Calu3 (cell line): Measurements from ENCODE around the gene MFSD6. TPM values are rescaled to one million over a fixed set of nuclear protein-coding genes. Genes with fewer than 3 reads are reported as not detected.

Source experiments
- BruUV-seq: library from RNA; stranded (reverse); fragments of 400-500 nt; replicated peaks from 2 replicates; lab custom pipeline; 2021; lab: Mats Ljungman, UMichigan
- CTCF ChIA-PET: fragments of 300-600 bp; sonication (Branson Sonifier 250); formaldehyde crosslinking; loops from one replicate; lab custom pipeline; 2022; ENCODE audit warnings: antibody characterized with exemption; lab: Charles Lee
- DNase-seq: peaks from one replicate; pipeline ENCODE4 v3.0.0; 2022
- H3K27ac Mint-ChIP-seq: one replicate; pipeline ENCODE4 v1.8.0; 2022; ENCODE audit warnings: mixed read lengths; ENCODE audit not compliant: unreplicated experiment
- H3K27me3 Mint-ChIP-seq: one replicate; pipeline ENCODE4 v1.8.0; 2022; ENCODE audit warnings: mixed read lengths; ENCODE audit not compliant: unreplicated experiment
- H3K36me3 Mint-ChIP-seq: one replicate; pipeline ENCODE4 v1.8.0; 2022; ENCODE audit warnings: mild to moderate bottlenecking, moderate library complexity, mixed read lengths; ENCODE audit not compliant: insufficient read depth, unreplicated experiment
- H3K4me1 Mint-ChIP-seq: one replicate; pipeline ENCODE4 v1.8.0; 2022; ENCODE audit warnings: mild to moderate bottlenecking, low read depth, mixed read lengths; ENCODE audit not compliant: unreplicated experiment
- H3K4me3 Mint-ChIP-seq: one replicate; pipeline ENCODE4 v1.8.0; 2022; ENCODE audit warnings: mild to moderate bottlenecking, low read depth, moderate library complexity, mixed read lengths; ENCODE audit not compliant: unreplicated experiment
- H3K9me3 Mint-ChIP-seq: one replicate; pipeline ENCODE4 v1.8.0; 2022; ENCODE audit warnings: low read depth, mixed read lengths; ENCODE audit not compliant: unreplicated experiment
- CTCF ChIP-seq: fragments of 200-600 bp; IDR thresholded peaks from one replicate; pipeline ENCODE4 v1.8.0; 2022; ENCODE audit warnings: antibody characterized with exemption; ENCODE audit not compliant: unreplicated experiment
- intact Hi-C: fragments of 100-400 bp; cut with micrococcal nuclease; formaldehyde crosslinking; loops from one replicate; pipeline ENCODE4 v1.10.0; 2022; ENCODE audit not compliant: unreplicated experiment
- total RNA-seq: library from RNA; stranded (reverse); gene quantifications from 2 replicates; pipeline ENCODE4 v1.2.3, GENCODE V29; 2022

The MFSD6 gene
- total RNA-seq, 1 experiment from 2014 or later = 39.4 TPM

- intact Hi-C loops = no loop called here
- TF ChIP-seq CTCF = no peak
- Mint-ChIP-seq H3K4me3 (no peak overlapping the region), H3K9me3 (no peaks in the 10 kb centered on the region), H3K36me3 (no peaks in the 10 kb centered on the region), H3K27me3 (no peaks in the 10 kb centered on the region), H3K27ac (no peak overlapping the region), H3K4me1 (no peaks in the 10 kb centered on the region)
- CTCF ChIA-PET = no interaction called here
- DNase-seq = no peak
- BruUV-seq = no TSS peak
These were observed 23.8 kb downstream of the MFSD6 start for GRCh38 chr2:190431907-190432306.

GRCh38 chr2:190432567-190433231, 24.5 kb downstream of the MFSD6 start:
- no peaks in the 10 kb centered on the region for H3K36me3 Mint-ChIP-seq
- H3K4me1 Mint-ChIP-seq = no peaks in the 10 kb centered on the region
- H3K27me3 Mint-ChIP-seq = no peaks in the 10 kb centered on the region
- H3K27ac Mint-ChIP-seq = no peak overlapping the region
- no peak overlapping the region for H3K4me3 Mint-ChIP-seq
- no TSS peak for BruUV-seq
- CTCF ChIA-PET = no interaction called here
- intact Hi-C loops = no loop called here
- no peaks in the 10 kb centered on the region for H3K9me3 Mint-ChIP-seq
- DNase-seq = no peak
- TF ChIP-seq CTCF = no peak

- Mint-ChIP-seq H3K36me3 (no peaks in the 10 kb centered on the region), H3K27ac (no peak overlapping the region), H3K4me3 (no peak overlapping the region), H3K27me3 (no peaks in the 10 kb centered on the region), H3K4me1 (no peaks in the 10 kb centered on the region), H3K9me3 (no peaks in the 10 kb centered on the region)
- DNase-seq = no peak
- CTCF ChIA-PET = no interaction called here
- TF ChIP-seq CTCF = no peak
- no TSS peak for BruUV-seq
- intact Hi-C loops = no loop called here
These were observed 27.0 kb downstream of the MFSD6 start for GRCh38 chr2:190435031-190435670.

DNA sequence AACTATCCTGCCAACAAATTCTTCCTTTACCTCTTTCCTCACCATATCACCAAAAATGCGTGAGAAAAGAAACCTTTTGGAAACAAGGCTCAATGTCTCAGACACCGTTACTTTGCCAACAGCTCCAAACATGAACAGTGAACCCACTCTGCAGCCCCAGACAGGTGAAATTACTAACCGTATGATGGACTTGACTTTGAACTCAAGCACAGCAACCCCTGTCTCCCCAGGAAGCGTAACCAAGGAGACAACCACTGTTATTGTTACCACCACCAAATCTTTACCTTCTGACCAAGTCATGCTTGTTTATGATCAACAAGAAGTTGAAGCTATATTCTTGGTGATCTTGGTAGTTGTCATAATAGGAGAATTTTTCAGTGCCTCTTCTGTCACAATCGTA, 28.4 kb downstream of the MFSD6 start:
- no peak for DNase-seq
- H3K4me1 Mint-ChIP-seq = no peaks in the 10 kb centered on the region
- no peaks in the 10 kb centered on the region for H3K9me3 Mint-ChIP-seq
- no peak for TF ChIP-seq CTCF
- no peak overlapping the region for H3K4me3 Mint-ChIP-seq
- no peak overlapping the region for H3K27ac Mint-ChIP-seq
- TSS peak; percentile 42 for BruUV-seq
- H3K27me3 Mint-ChIP-seq = no peaks in the 10 kb centered on the region
- intact Hi-C loops = no loop called here
- CTCF ChIA-PET = no interaction called here
- H3K36me3 Mint-ChIP-seq = no peaks in the 10 kb centered on the region
